Measurements from ENCODE around the gene PAIP1.

DNA sequence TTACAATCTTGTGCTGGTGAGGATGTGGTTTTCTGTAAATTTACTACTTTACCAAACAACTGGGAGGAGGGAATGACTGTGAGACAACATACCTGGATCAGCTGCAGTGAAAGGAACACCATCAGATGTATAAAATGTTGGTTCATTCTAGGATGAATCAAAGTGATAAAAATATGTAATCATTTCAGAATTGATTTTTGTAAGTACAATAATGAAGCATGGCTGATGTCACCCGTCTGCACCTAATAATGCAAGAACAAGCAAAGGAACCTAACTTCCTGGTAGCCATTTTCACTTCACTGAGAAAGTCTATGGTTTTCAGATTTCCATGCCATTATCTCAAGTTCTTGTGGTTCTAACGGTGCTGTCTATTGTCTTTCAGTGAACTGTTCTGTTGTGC is 23.2 kb downstream of the PAIP1 start:
- no peak for TF ChIP-seq POLR2A (IDR thresholded peaks at IDR 0.05)
- no peak for TF ChIP-seq CTCF (IDR thresholded peaks at IDR 0.05)

Measured in stomach (tissue), 4 donors.